ENCODE measurements around the gene STK26. TPM values are rescaled to one million over a fixed set of nuclear protein-coding genes. Genes with fewer than 3 reads are reported as not detected.

The STK26 gene
- total and polyA plus RNA-seq, 4 donors = 9.1 to 16.4 (median 11.1) TPM

DNA sequence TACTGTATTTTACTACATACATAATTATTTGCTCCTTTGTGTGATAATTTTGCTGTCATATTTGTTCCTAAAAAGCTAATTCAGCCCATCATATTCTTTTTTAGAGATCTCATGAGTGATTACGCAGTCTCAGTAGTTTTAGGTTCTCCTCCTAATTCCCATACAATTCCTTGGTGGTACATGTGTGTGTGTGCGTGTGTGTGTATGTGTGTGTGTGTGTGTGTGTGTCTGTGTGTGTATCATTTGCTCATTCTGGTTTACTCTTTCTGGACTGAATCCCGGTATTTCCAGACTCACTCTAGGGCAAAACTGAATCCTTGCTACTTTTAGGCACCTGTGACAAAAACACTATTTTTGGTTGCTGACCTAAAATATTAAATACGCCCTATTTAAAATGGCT is 34.9 kb downstream of the STK26 start:
- Histone ChIP-seq H3K9ac (ENCODE audit: insufficient read depth in 1 of 2, low read length in 2 of 2) (no peak overlapping the region), H3K27me3 (ENCODE audit: control insufficient read depth in 3 of 3, insufficient read depth in 3 of 3, low read length in 2 of 3) (peaks cover 0 to 53% (median 35%) of the 10 kb centered on the region in 3 donors), H3K4me1 (ENCODE audit: control insufficient read depth in 5 of 5, insufficient read depth in 5 of 5, low read length in 5 of 5) (no peaks in the 10 kb centered on the region), H3K4me3 (no peak overlapping the region), H3K9me3 (ENCODE audit: control insufficient read depth in 4 of 4, insufficient read depth in 3 of 4, low read length in 3 of 4) (no peaks in the 10 kb centered on the region), H3K36me3 (ENCODE audit: control insufficient read depth in 4 of 4, insufficient read depth in 4 of 4, low read length in 4 of 4) (no peaks in the 10 kb centered on the region), H3K27ac (ENCODE audit: low read depth in 1 of 2, low read length in 1 of 2) (no peak overlapping the region)
- DNase-seq (no peak), ATAC-seq (ENCODE audit: insufficient read depth, low FRiP score) (no peak)
- 85 to 99% methylated on average over 4 of the region's 4 CpGs for WGBS, 2 donors
- TF ChIP-seq CTCF (IDR thresholded peaks at IDR 0.05; ENCODE audit: control extremely low read depth, extremely low read depth) = no peak

DNA sequence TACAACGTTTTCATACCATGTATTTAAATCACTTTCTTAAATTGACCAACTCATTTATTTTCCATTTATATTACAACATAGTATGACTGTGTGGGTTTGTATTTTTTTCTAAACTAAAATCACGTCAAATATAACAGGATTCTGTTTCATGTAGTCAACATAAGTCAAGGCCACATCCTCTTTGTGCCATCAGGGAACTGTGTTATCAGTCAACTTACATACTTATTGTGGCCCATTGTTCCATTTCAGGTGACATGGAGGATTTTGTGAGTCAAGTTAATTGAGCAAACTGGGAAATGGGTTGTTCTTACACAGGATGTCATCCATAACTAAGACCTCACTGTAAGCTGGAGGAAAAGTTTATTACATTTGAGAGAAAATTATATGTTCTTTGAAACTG is 35.9 kb downstream of the STK26 start:
- H3K27ac ChIP-seq (ENCODE audit: low read depth in 1 of 2, low read length in 1 of 2) = no peak overlapping the region
- no peaks in the 10 kb centered on the region for H3K36me3 ChIP-seq (ENCODE audit: control insufficient read depth in 4 of 4, insufficient read depth in 4 of 4, low read length in 4 of 4)
- no peaks in the 10 kb centered on the region for H3K9me3 ChIP-seq (ENCODE audit: control insufficient read depth in 4 of 4, insufficient read depth in 3 of 4, low read length in 3 of 4)
- no peaks in the 10 kb centered on the region for H3K4me1 ChIP-seq (ENCODE audit: control insufficient read depth in 5 of 5, insufficient read depth in 5 of 5, low read length in 5 of 5)
- ATAC-seq (ENCODE audit: insufficient read depth, low FRiP score) = no peak
- no peak overlapping the region for H3K4me3 ChIP-seq
- no peak for TF ChIP-seq CTCF (IDR thresholded peaks at IDR 0.05; ENCODE audit: control extremely low read depth, extremely low read depth)
- WGBS, 2 donors = 52 to 79% methylated on average over 2 of the region's 2 CpGs
- DNase-seq = no peak
- peaks cover 0 to 59% (median 44%) of the 10 kb centered on the region in 3 donors for H3K27me3 ChIP-seq (ENCODE audit: control insufficient read depth in 3 of 3, insufficient read depth in 3 of 3, low read length in 2 of 3)
- no peak overlapping the region for H3K9ac ChIP-seq (ENCODE audit: insufficient read depth in 1 of 2, low read length in 2 of 2)

DNA sequence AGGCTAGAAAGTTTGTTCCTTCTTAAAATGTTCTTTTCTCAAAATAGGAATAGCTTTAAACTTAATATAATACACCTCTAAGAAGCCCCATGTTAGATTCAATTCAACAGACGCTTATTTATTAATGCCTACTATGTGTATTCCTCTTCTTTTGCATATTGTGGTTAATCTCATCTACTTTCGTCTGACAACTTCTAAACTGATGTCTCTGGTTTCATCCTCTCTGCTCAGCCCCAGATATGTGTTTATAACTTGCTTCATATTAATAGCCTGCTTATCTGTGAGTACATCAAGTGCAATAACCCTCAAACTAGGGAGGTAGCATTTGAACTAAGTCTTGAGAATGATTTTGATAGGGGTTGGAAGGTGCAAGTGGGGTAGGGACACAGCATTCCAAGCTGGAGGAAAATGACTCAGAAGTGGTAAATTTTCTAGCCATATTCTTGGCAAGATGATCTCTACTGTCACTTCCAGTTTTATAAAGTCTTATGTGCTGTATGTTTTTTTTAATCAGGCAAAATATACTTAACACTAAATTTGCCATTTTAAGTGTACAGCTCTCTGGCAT is 37.0 kb downstream of the STK26 start:
- H3K27me3 ChIP-seq (ENCODE audit: control insufficient read depth in 3 of 3, insufficient read depth in 3 of 3, low read length in 2 of 3) = peaks cover 0 to 56% (median 38%) of the 10 kb centered on the region in 3 donors
- H3K9me3 ChIP-seq (ENCODE audit: control insufficient read depth in 4 of 4, insufficient read depth in 3 of 4, low read length in 3 of 4) = no peaks in the 10 kb centered on the region
- H3K36me3 ChIP-seq (ENCODE audit: control insufficient read depth in 4 of 4, insufficient read depth in 4 of 4, low read length in 4 of 4) = no peaks in the 10 kb centered on the region
- H3K4me1 ChIP-seq (ENCODE audit: control insufficient read depth in 5 of 5, insufficient read depth in 5 of 5, low read length in 5 of 5) = no peaks in the 10 kb centered on the region
- H3K4me3 ChIP-seq = no peak overlapping the region
- no peak overlapping the region for H3K9ac ChIP-seq (ENCODE audit: insufficient read depth in 1 of 2, low read length in 2 of 2)
- DNase-seq (no peak), ATAC-seq (ENCODE audit: insufficient read depth, low FRiP score) (no peak)
- no peak overlapping the region for H3K27ac ChIP-seq (ENCODE audit: low read depth in 1 of 2, low read length in 1 of 2)
- WGBS, 2 donors = 73 to 86% methylated on average over 2 of the region's 2 CpGs
- TF ChIP-seq CTCF (IDR thresholded peaks at IDR 0.05; ENCODE audit: control extremely low read depth, extremely low read depth) = no peak

GRCh38 chrX:132063334-132063733 is 40.2 kb downstream of the STK26 start:
- Histone ChIP-seq H3K4me1 (ENCODE audit: control insufficient read depth in 5 of 5, insufficient read depth in 5 of 5, low read length in 5 of 5) (no peaks in the 10 kb centered on the region), H3K27me3 (ENCODE audit: control insufficient read depth in 3 of 3, insufficient read depth in 3 of 3, low read length in 2 of 3) (peaks cover 0 to 45% (median 37%) of the 10 kb centered on the region in 3 donors), H3K36me3 (ENCODE audit: control insufficient read depth in 4 of 4, insufficient read depth in 4 of 4, low read length in 4 of 4) (no peaks in the 10 kb centered on the region), H3K9ac (ENCODE audit: insufficient read depth in 1 of 2, low read length in 2 of 2) (no peak overlapping the region), H3K9me3 (ENCODE audit: control insufficient read depth in 4 of 4, insufficient read depth in 3 of 4, low read length in 3 of 4) (no peaks in the 10 kb centered on the region), H3K4me3 (no peak overlapping the region), H3K27ac (ENCODE audit: low read depth in 1 of 2, low read length in 1 of 2) (no peak overlapping the region)
- no peak for DNase-seq
- WGBS, 2 donors = 66 to 92% methylated on average over 3 of the region's 3 CpGs
- TF ChIP-seq CTCF (IDR thresholded peaks at IDR 0.05; ENCODE audit: control extremely low read depth, extremely low read depth) = no peak
- ATAC-seq (ENCODE audit: insufficient read depth, low FRiP score) = no peak
